OCI-LY3 (cell line): ENCODE data around the gene DAZAP1.

Source experiments
- H2AFZ ChIP-seq: fragments of 200-600, 300-600 bp; shearing (Covaris generic); 2 replicates; pipeline ENCODE4 v1.6.0; 2014; ENCODE audit warnings: antibody characterized with exemption, low read depth, low read length
- H3K27ac ChIP-seq: fragments of 200-600, 300-600 bp; sonication (generic); 2 replicates; pipeline ENCODE4 v1.5.1; 2014; ENCODE audit warnings: mild to moderate bottlenecking, low read length, moderate library complexity, mixed read lengths
- H3K27me3 ChIP-seq: fragments of 200-600, 300-600 bp; sonication (generic); 2 replicates; pipeline ENCODE4 v1.6.1; 2014; ENCODE audit warnings: low read depth, low read length, mixed read lengths
- H3K36me3 ChIP-seq: fragments of 200-600, 300-600 bp; sonication (generic); replicated peaks from 2 replicates; pipeline ENCODE3; 2014; ENCODE audit warnings: low read depth, low read length, mixed read lengths
- H3K4me1 ChIP-seq: fragments of 300-600, 200-600 bp; sonication (generic); 2 replicates; pipeline ENCODE4 v1.6.1; 2014; ENCODE audit warnings: low read length, mixed read lengths
- H3K4me2 ChIP-seq: fragments of 200-600, 300-600 bp; sonication (generic); 2 replicates; pipeline ENCODE4 v1.6.1; 2014; ENCODE audit warnings: low read length, mixed read lengths
- H3K4me3 ChIP-seq: fragments of 300-600, 200-600 bp; sonication (generic); 2 replicates; pipeline ENCODE4 v1.5.1; 2014; ENCODE audit warnings: antibody characterized with exemption, mild to moderate bottlenecking, low read length, moderate library complexity
- H3K79me2 ChIP-seq: fragments of 300-600, 200-600 bp; shearing (Covaris generic); 2 replicates; pipeline ENCODE4 v1.6.1; 2014; ENCODE audit warnings: mild to moderate bottlenecking, low read length, mixed read lengths
- H3K9ac ChIP-seq: fragments of 300-600, 200-600 bp; shearing (Covaris generic); 2 replicates; pipeline ENCODE4 v1.6.0; 2014; ENCODE audit warnings: mild to moderate bottlenecking, low read length, moderate library complexity
- H3K9me3 ChIP-seq: fragments of 200-600, 300-600 bp; shearing (Covaris generic); 2 replicates; pipeline ENCODE4 v1.6.1; 2014; ENCODE audit warnings: low read length, mixed read lengths; ENCODE audit not compliant: insufficient read depth
- H4K20me1 ChIP-seq: fragments of 200-600, 300-600 bp; sonication (generic); 2 replicates; pipeline ENCODE4 v1.6.1; 2016; ENCODE audit warnings: low read length, mixed read lengths; ENCODE audit not compliant: insufficient read depth
- EZH2phosphoT487 ChIP-seq: fragments of 200-600 bp; shearing (Covaris generic); IDR thresholded peaks from 2 replicates; pipeline ENCODE4 v1.6.1; 2018; ENCODE audit warnings: antibody characterized with exemption, mixed run types, low read depth
- TF ChIP-seq, protein P1 (sequence below): fragments of 200-600, 300-600 bp; sonication (generic); IDR thresholded peaks from 2 replicates; pipeline ENCODE4 v1.5.1; 2014; ENCODE audit warnings: antibody characterized with exemption, low read length, low read depth

DAZAP1 gene

DNA sequence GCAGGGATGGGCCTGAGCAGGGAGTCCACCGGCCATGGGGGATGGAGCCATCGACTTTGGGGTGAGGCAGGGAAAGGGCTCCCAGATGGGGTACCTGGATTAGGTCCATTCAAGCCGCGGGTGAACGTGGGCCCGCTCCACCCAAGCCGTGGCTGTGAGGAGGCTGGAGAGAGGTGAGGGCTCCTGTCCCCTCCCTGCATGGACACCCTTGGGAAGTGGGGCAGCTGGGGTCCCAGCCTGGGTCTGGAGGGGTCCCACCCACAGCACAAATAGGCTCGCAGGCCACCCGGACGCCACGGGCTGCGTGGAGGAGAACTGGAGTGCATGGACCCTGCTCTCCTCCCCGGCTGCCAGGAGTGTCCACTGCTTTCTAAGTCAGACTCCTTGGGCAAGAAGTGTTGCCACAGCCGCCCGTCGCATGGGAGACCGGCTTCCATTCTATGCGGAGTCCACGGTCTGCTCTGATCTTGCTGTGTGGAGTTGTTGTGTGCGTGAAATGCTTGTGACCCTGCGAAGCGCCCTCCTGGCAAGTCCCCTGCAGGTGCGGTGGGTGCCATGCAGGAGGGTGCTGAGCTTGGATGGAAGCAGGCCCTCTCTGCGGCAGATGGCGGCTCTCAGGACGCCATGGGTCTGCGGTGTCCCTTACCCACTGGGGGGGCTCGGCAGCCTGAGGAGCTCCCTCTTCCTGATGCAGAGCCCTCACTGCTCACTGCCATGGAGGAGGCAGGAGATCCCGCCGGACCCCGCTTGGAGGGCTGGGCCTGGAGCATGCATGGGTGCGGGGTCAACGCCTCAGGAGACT, 2.0 kb downstream of the DAZAP1 start:
- peaks cover 59% of the 10 kb centered on the region for H4K20me1 ChIP-seq
- H3K9ac ChIP-seq = peak overlapping the region; percentile 100
- H3K4me1 ChIP-seq = peaks cover 42% of the 10 kb centered on the region

DNA sequence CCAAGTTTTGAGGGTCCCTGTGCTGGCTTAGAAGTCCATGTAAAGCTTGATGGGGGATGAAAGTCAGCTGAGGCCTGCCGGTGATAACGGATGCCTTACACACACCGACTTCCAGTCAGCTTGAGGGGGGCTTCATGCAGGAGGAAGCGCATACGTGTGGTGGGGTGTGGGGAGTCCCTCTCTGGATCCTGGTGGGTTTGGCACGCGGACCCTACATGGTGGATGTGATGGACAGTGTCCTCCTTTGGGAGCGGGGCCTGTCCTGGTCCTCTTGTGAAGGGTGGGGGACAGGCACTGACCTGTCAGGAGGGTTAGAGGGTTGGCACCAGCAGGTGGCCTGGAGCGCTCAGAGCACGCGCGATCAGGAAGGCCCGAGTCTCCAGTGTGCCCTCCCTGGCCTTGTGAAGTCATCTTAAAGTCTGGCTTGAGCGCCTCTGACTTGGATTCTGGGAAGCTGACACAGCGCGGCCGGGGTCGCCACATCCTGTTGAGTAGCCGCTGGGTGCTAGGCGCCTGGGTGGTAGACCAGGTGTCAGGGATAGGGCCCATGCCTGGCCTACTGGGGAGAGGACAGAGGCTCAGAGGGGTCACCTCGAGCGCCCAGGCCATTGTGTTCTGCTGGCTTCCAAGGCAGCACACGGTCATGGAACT, 2.9 kb downstream of the DAZAP1 start:
- Histone ChIP-seq H3K4me1 (peaks cover 50% of the 10 kb centered on the region), H3K4me2 (peak overlapping the region; percentile 98; the same call in 1 of the 2 replicates), H3K79me2 (peaks cover 79% of the 10 kb centered on the region), H4K20me1 (peaks cover 67% of the 10 kb centered on the region), H3K9ac (no peak overlapping the region), H2AFZ (no peak overlapping the region), H3K9me3 (no peaks in the 10 kb centered on the region), H3K4me3 (peak overlapping the region; percentile 95; the same call in 1 of the 2 replicates), H3K27ac (no peak overlapping the region), H3K27me3 (no peaks in the 10 kb centered on the region), H3K36me3 (peaks cover 53% of the 10 kb centered on the region)
- TF ChIP-seq EZH2phosphoT487 = no peak
- TF ChIP-seq, protein P1, sequence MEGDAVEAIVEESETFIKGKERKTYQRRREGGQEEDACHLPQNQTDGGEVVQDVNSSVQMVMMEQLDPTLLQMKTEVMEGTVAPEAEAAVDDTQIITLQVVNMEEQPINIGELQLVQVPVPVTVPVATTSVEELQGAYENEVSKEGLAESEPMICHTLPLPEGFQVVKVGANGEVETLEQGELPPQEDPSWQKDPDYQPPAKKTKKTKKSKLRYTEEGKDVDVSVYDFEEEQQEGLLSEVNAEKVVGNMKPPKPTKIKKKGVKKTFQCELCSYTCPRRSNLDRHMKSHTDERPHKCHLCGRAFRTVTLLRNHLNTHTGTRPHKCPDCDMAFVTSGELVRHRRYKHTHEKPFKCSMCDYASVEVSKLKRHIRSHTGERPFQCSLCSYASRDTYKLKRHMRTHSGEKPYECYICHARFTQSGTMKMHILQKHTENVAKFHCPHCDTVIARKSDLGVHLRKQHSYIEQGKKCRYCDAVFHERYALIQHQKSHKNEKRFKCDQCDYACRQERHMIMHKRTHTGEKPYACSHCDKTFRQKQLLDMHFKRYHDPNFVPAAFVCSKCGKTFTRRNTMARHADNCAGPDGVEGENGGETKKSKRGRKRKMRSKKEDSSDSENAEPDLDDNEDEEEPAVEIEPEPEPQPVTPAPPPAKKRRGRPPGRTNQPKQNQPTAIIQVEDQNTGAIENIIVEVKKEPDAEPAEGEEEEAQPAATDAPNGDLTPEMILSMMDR = no peak

More for the DNA sequence above, 2.0 kb downstream of the DAZAP1 start:
- peak overlapping the region; percentile 98 for H3K4me2 ChIP-seq
- peak overlapping the region; percentile 85 for H3K27ac ChIP-seq
- peaks cover 53% of the 10 kb centered on the region for H3K36me3 ChIP-seq
- TF ChIP-seq, protein P1 = no peak
- TF ChIP-seq EZH2phosphoT487 = no peak
- peaks cover 70% of the 10 kb centered on the region for H3K79me2 ChIP-seq
- no peak overlapping the region for H2AFZ ChIP-seq
- H3K9me3 ChIP-seq = no peaks in the 10 kb centered on the region
- peak overlapping the region; percentile 95 for H3K4me3 ChIP-seq
- H3K27me3 ChIP-seq = no peaks in the 10 kb centered on the region

DNA sequence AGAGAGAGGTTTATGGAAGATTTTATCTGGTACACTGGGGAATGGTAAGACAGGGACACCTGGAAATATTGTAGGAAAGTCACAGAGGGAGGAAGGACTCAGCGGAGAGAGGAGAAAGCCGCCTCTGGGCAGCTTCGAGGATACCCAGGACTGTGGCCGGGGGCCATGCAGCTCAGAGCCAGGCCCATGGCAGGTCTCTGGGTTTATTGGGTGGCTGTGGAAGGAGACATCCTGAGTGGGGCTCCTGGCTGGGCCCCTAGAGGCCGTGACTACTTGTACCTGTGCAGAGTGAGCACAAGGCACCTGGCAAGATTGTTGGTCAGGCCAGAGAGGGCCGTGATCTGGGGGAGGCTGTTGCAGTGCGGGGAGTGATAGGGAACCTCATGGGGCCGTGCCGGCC, 3.4 kb downstream of the DAZAP1 start:
- Histone ChIP-seq H3K27ac (no peak overlapping the region), H3K27me3 (no peaks in the 10 kb centered on the region), H3K9me3 (no peaks in the 10 kb centered on the region), H4K20me1 (peaks cover 72% of the 10 kb centered on the region), H3K4me1 (peaks cover 51% of the 10 kb centered on the region), H2AFZ (no peak overlapping the region), H3K79me2 (peaks cover 84% of the 10 kb centered on the region), H3K9ac (no peak overlapping the region), H3K36me3 (peaks cover 54% of the 10 kb centered on the region), H3K4me3 (no peak overlapping the region), H3K4me2 (no peak overlapping the region)
- TF ChIP-seq EZH2phosphoT487 = no peak
- TF ChIP-seq, protein P1 = no peak
